K562 (cell line): ENCODE measurements around the gene IL12A. TPM values are rescaled to one million over a fixed set of nuclear protein-coding genes. Genes with fewer than 3 reads are reported as not detected.

ENCODE experiments used
- ATAC-seq: fragments of 200-7000 bp; cut with Tn5 transposase; 3 replicates; pipeline ENCODE4 v1.9.1; 2020; ENCODE audit warnings: moderate library complexity
- BruUV-seq: library from RNA; stranded (reverse); fragments of 400-500 nt; replicated peaks from 2 replicates; lab custom pipeline; 2021; lab: Mats Ljungman, UMichigan
- CTCF ChIA-PET: fragments of 300-600 bp; formaldehyde crosslinking; extraction: SDS; loops from one replicate; lab custom pipeline; 2021; ENCODE audit warnings: low intra/inter-chr PET ratio; lab: Yijun Ruan, JAX
- POLR2A ChIA-PET: fragments of 300-600, 350-650 bp; sonication (Branson Sonifier 250); formaldehyde crosslinking; extraction: SDS; loops from one replicate; lab custom pipeline; 2021; ENCODE audit warnings: antibody characterized with exemption, inconsistent platforms; lab: Yijun Ruan, JAX
- DNase-seq, 4 experiments: peaks; one replicate each; pipeline versions ENCODE4 v3.0.0 to v3.0.0-alpha.2; 2011 to 2018; ENCODE audit warnings: low spot score in 3 of 4, mixed read lengths in 3 of 4; ENCODE audit errors: extremely low read depth in 1 of 4
- FAIRE-seq: peaks from 2 replicates; lab custom pipeline; 2011; peaks lifted over from hg19 to GRCh38; lab: Jason Lieb, UNC
- H2AFZ ChIP-seq: 2 replicates; pipeline ENCODE4 v1.6.0; 2011; ENCODE audit warnings: low read depth, low read length, control low read depth, inconsistent platforms
- H3K27ac ChIP-seq: fragments of 200-600 bp; 3 replicates; pipeline ENCODE4 v1.8.0; 2011; ENCODE audit warnings: low read depth, mild to moderate bottlenecking, control low read depth, inconsistent platforms, low read length, moderate library complexity, mixed read lengths; ENCODE audit errors: extremely low read depth
- H3K27me3 ChIP-seq, 2 experiments: fragments of 300-600 bp in 1 of 2; 2 replicates in 1 of 2; 3 replicates in 1 of 2; pipeline versions ENCODE4 v1.6.0 to v1.8.0; 2011; ENCODE audit warnings: inconsistent platforms in 2 of 2, low read length in 2 of 2, mild to moderate bottlenecking in 1 of 2, mixed read lengths in 1 of 2, moderate library complexity in 1 of 2; ENCODE audit not compliant: control insufficient read depth in 2 of 2, insufficient read depth in 2 of 2
- H3K36me3 ChIP-seq: fragments of 300-600 bp; 3 replicates; pipeline ENCODE4 v1.8.0; 2011; ENCODE audit warnings: mild to moderate bottlenecking, low read length, inconsistent platforms; ENCODE audit not compliant: control insufficient read depth, insufficient read depth
- H3K4me1 ChIP-seq, 2 experiments: fragments of 200-600 bp in 1 of 2; replicated peaks in 1 of 2; 2 replicates in 1 of 2; 3 replicates in 1 of 2; pipeline versions ENCODE4 v1.5.1 to v1.8.0; 2011; ENCODE audit warnings: inconsistent platforms in 2 of 2, low read length in 2 of 2, mild to moderate bottlenecking in 1 of 2, mixed read lengths in 1 of 2, moderate library complexity in 1 of 2; ENCODE audit not compliant: control insufficient read depth in 2 of 2, insufficient read depth in 2 of 2
- H3K4me2 ChIP-seq: 2 replicates; pipeline ENCODE4 v1.6.1; 2011; ENCODE audit warnings: low read length, control low read depth, inconsistent platforms, mixed read lengths; ENCODE audit not compliant: insufficient read depth
- H3K4me3 ChIP-seq: fragments of 200-600 bp; sonication (generic), shearing (Covaris generic); 2 replicates; pipeline ENCODE4 v1.5.1; 2016; ENCODE audit warnings: control low read depth, inconsistent platforms
- H3K79me2 ChIP-seq: fragments of 200-600 bp; 3 replicates; pipeline ENCODE4 v1.8.0; 2011; ENCODE audit warnings: low read length, inconsistent platforms; ENCODE audit not compliant: control insufficient read depth, insufficient read depth
- H3K9ac ChIP-seq, 2 experiments: 2 replicates each; pipeline versions ENCODE4 v1.6.0 to v1.6.1; 2011; ENCODE audit warnings: low read depth in 2 of 2, low read length in 2 of 2, control low read depth in 1 of 2, inconsistent platforms in 1 of 2, mild to moderate bottlenecking in 1 of 2, mixed read lengths in 1 of 2; ENCODE audit not compliant: insufficient read depth in 1 of 2
- H3K9me1 ChIP-seq: one replicate; pipeline ENCODE4 v1.6.0; 2011; ENCODE audit warnings: inconsistent platforms, mild to moderate bottlenecking, low read length, moderate library complexity; ENCODE audit not compliant: control insufficient read depth, insufficient read depth
- H3K9me3 ChIP-seq: replicated peaks from 2 replicates; pipeline ENCODE4 v1.5.1; 2011; ENCODE audit warnings: low read depth, low read length, inconsistent platforms; ENCODE audit not compliant: control insufficient read depth, insufficient read depth
- H4K20me1 ChIP-seq: replicated peaks from 2 replicates; pipeline ENCODE4 v1.6.1; 2011; ENCODE audit warnings: low read length, inconsistent platforms, mixed read lengths; ENCODE audit not compliant: control insufficient read depth, insufficient read depth
- ARHGAP35 ChIP-seq: fragments of 450-650 bp; IDR thresholded peaks from 2 replicates; pipeline ENCODE4 v1.6.1; 2018; ENCODE audit not compliant: partially characterized antibody
- FUS ChIP-seq: fragments of 200-400 bp; formaldehyde crosslinking; optimal IDR thresholded peaks from 2 replicates; pipeline ENCODE3; 2017; ENCODE audit warnings: low read depth, low read length
- GTF3C2 ChIP-seq: IDR thresholded peaks from 3 replicates; pipeline ENCODE4 v1.6.1; 2011; ENCODE audit warnings: borderline replicate concordance, mild to moderate bottlenecking, moderate library complexity; ENCODE audit not compliant: insufficient read length; ENCODE audit errors: extremely low read depth
- KAT8 ChIP-seq: fragments of 450-650 bp; IDR thresholded peaks from 2 replicates; pipeline ENCODE4 v1.6.1; 2016; ENCODE audit warnings: low read depth, mild to moderate bottlenecking
- NFRKB ChIP-seq: fragments of 450-650 bp; IDR thresholded peaks from 2 replicates; pipeline ENCODE4 v1.6.1; 2016; ENCODE audit warnings: low read depth
- RBM22 ChIP-seq: fragments of 200-400 bp; formaldehyde crosslinking; IDR thresholded peaks from 2 replicates; pipeline ENCODE4 v1.6.1; 2018; ENCODE audit warnings: low read length, low read depth; ENCODE audit not compliant: poor library complexity, severe bottlenecking
- TCF7 ChIP-seq: sonication (generic); IDR thresholded peaks from 2 replicates; pipeline ENCODE4 v1.6.1; 2016; ENCODE audit warnings: antibody characterized with exemption, borderline replicate concordance
- TEAD1 ChIP-seq, 2 experiments: fragments of 450-650 bp in 1 of 2; sonication (generic) in 1 of 2; formaldehyde crosslinking; IDR thresholded peaks; 2 replicates each; pipeline versions ENCODE4 v1.4.0 to v1.8.0; 2020 to 2022; ENCODE audit warnings: mild to moderate bottlenecking in 2 of 2, missing genetic modification reagents in 1 of 2
- ZNF175 ChIP-seq: fragments of 200-800 bp; sonication (Bioruptor generic); IDR thresholded peaks from 2 replicates; pipeline ENCODE4 v1.6.1; 2016; ENCODE audit warnings: low read depth, mild to moderate bottlenecking, missing genetic modification characterization, missing compliant biosample characterization
- WGBS: fragments of 100-300 bp; shearing (Covaris generic); methylation state at CpG from one replicate; pipeline ENCODE4 v1.1.6; 2016; ENCODE audit warnings: low coverage, mixed read lengths; ENCODE audit not compliant: insufficient coverage; ENCODE audit errors: missing lambda C conversion rate; 5-methylcytosine and 5-hydroxymethylcytosine counted together
- in situ Hi-C: fragments of 300-500 bp; cut with MboI; formaldehyde crosslinking; loops from 4 replicates; pipeline ENCODE4 v1.15.0; 2018; ENCODE audit warnings: inconsistent platforms, mixed read lengths
- intact Hi-C: fragments of 100-400 bp; cut with micrococcal nuclease; formaldehyde crosslinking; loops from 2 replicates; pipeline ENCODE4 v1.14.2; 2022
- polyA plus RNA-seq, 8 experiments: library from polyadenylated mRNA; depleted of rRNA in 4 of 8; stranded (reverse) in 5 of 8; unstranded in 3 of 8; fragments of >200 nt; fragmentation: Nextera tagmentation in 2 of 8; fragmentation: Illumina TruSeq in 1 of 8; extraction: Ambion mirVana in 2 of 8; extraction: Trizol in 1 of 8; gene quantifications; 2 replicates each; pipeline versions ENCODE4 v1.2.1 to v1.2.3, GENCODE V29; 2011 to 2014; ENCODE audit warnings: inconsistent platforms in 1 of 8, missing spikeins in 1 of 8
- total RNA-seq, 7 experiments: library from RNA; depleted of rRNA in 6 of 7; stranded (reverse); fragments of >200 nt in 6 of 7; fragmentation: Illumina TruSeq in 2 of 7; extraction: Trizol in 2 of 7; gene quantifications; 2 replicates each; pipeline versions ENCODE4 v1.2.1 to v1.2.3, GENCODE V29; 2011 to 2021; ENCODE audit warnings: low replicate concordance in 1 of 7
- TF ChIP-seq, protein P1 (sequence below): fragments of 250-450 bp; sonication (Bioruptor Pico); IDR thresholded peaks from 2 replicates; pipeline ENCODE4 v1.8.0; 2021; ENCODE audit warnings: borderline replicate concordance, mild to moderate bottlenecking, moderate library complexity; ENCODE audit not compliant: poor library complexity, severe bottlenecking
- TF ChIP-seq, protein P2 (sequence below): fragments of 200-800 bp; sonication (Bioruptor generic); IDR thresholded peaks from 2 replicates; pipeline ENCODE4 v1.6.1; 2016; ENCODE audit warnings: missing genetic modification characterization, missing compliant biosample characterization

IL12A gene
- total and polyA plus RNA-seq, 9 of the 15 experiments (the other 6 are each of a cell fraction or from before 2014, with no cell fraction given), result not detected

- no peak for TF ChIP-seq KAT8
- TF ChIP-seq NFRKB, result no peak
Observed at GRCh38 chr3:159996959-159997358, 8.3 kb downstream of the IL12A start (continued).

DNA sequence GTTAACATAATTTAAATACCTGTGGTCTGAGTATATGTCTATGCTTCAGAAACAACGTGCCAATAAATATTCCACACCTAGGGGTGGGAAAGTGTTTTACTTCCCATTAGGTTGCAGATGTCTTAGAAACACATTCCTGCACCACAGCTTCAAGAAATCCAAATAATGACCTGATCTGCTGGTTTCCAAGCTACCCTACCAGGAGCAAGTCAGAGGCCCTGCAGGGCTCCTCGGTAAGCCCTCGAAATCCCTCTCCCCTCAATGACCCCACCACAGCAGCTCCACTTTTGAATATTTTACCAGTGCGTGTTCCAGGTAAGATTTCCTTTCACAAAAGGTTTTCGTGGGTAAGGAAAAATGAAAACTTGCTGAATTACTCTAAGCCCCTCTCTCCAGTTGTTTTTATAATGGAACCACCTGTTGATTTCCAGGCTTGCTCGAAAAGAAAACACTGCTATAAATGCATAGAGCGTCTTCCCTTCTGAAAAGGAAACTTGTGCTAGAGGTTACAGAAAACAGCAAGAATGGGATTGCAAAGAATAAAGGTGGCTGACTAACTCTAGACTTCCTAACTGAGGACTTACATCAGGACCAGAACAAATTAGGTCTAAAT, 12.6 kb downstream of the IL12A start:
- Histone ChIP-seq H3K9ac (no peak overlapping the region), H3K4me2 (no peak overlapping the region), H3K4me1 (no peaks in the 10 kb centered on the region), H3K4me3 (no peak overlapping the region), H3K36me3 (no peaks in the 10 kb centered on the region), H3K27ac (no peak overlapping the region), H4K20me1 (no peaks in the 10 kb centered on the region), H3K9me1 (no peaks in the 10 kb centered on the region), H2AFZ (no peak overlapping the region), H3K9me3 (no peaks in the 10 kb centered on the region), H3K79me2 (no peaks in the 10 kb centered on the region), H3K27me3 (peaks cover 6 to 12% of the 10 kb centered on the region in 2 experiments; a peak in 2 of 5 replicates)
- DNase-seq (no peak), ATAC-seq (no peak), FAIRE-seq (no peak)
- WGBS, result 1% methylated on average over 6 of the region's 7 CpGs
- no TSS peak for BruUV-seq
- CTCF ChIA-PET, result no interaction called here
- in situ Hi-C loops, result loop anchor here (10.0 kb wide), 1 partner anchor 736 kb away; no protein-coding TSS in a partner anchor
- intact Hi-C loops, result loop anchor here (5.0 to 10.0 kb wide), 4 partner anchors 114 to 1156 kb away; no protein-coding TSS in a partner anchor
- POLR2A ChIA-PET, result no interaction called here
- no peak for TF ChIP-seq TCF7
- TF ChIP-seq ZNF175, result no peak
- TF ChIP-seq ARHGAP35, result no peak
- no peak for TF ChIP-seq RBM22
- TF ChIP-seq, protein P1, sequence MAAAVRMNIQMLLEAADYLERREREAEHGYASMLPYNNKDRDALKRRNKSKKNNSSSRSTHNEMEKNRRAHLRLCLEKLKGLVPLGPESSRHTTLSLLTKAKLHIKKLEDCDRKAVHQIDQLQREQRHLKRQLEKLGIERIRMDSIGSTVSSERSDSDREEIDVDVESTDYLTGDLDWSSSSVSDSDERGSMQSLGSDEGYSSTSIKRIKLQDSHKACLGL (CRISPR knock-in tag), result no peak
- TF ChIP-seq GTF3C2, result no peak
- no peak for TF ChIP-seq FUS
- no peak for TF ChIP-seq TEAD1 (CRISPR knock-in tag; IDR thresholded peaks at IDR 0.05)
- TF ChIP-seq, protein P2, sequence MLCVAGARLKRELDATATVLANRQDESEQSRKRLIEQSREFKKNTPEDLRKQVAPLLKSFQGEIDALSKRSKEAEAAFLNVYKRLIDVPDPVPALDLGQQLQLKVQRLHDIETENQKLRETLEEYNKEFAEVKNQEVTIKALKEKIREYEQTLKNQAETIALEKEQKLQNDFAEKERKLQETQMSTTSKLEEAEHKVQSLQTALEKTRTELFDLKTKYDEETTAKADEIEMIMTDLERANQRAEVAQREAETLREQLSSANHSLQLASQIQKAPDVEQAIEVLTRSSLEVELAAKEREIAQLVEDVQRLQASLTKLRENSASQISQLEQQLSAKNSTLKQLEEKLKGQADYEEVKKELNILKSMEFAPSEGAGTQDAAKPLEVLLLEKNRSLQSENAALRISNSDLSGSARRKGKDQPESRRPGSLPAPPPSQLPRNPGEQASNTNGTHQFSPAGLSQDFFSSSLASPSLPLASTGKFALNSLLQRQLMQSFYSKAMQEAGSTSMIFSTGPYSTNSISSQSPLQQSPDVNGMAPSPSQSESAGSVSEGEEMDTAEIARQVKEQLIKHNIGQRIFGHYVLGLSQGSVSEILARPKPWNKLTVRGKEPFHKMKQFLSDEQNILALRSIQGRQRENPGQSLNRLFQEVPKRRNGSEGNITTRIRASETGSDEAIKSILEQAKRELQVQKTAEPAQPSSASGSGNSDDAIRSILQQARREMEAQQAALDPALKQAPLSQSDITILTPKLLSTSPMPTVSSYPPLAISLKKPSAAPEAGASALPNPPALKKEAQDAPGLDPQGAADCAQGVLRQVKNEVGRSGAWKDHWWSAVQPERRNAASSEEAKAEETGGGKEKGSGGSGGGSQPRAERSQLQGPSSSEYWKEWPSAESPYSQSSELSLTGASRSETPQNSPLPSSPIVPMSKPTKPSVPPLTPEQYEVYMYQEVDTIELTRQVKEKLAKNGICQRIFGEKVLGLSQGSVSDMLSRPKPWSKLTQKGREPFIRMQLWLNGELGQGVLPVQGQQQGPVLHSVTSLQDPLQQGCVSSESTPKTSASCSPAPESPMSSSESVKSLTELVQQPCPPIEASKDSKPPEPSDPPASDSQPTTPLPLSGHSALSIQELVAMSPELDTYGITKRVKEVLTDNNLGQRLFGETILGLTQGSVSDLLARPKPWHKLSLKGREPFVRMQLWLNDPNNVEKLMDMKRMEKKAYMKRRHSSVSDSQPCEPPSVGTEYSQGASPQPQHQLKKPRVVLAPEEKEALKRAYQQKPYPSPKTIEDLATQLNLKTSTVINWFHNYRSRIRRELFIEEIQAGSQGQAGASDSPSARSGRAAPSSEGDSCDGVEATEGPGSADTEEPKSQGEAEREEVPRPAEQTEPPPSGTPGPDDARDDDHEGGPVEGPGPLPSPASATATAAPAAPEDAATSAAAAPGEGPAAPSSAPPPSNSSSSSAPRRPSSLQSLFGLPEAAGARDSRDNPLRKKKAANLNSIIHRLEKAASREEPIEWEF (CRISPR knock-in tag), result no peak
